ELF-1 (cell line): ENCODE results near the gene NDUFB6.
"Not testable (repeated sequence)": the region's sequence is repeated elsewhere in the genome, so short reads cannot be mapped to it uniquely, and the experiment has no call there.

Experiments used
- DNase-seq: peaks from one replicate; pipeline ENCODE4 v3.0.0-alpha.2; 2016; ENCODE audit warnings: low read depth, low spot score

The NDUFB6 gene

DNA sequence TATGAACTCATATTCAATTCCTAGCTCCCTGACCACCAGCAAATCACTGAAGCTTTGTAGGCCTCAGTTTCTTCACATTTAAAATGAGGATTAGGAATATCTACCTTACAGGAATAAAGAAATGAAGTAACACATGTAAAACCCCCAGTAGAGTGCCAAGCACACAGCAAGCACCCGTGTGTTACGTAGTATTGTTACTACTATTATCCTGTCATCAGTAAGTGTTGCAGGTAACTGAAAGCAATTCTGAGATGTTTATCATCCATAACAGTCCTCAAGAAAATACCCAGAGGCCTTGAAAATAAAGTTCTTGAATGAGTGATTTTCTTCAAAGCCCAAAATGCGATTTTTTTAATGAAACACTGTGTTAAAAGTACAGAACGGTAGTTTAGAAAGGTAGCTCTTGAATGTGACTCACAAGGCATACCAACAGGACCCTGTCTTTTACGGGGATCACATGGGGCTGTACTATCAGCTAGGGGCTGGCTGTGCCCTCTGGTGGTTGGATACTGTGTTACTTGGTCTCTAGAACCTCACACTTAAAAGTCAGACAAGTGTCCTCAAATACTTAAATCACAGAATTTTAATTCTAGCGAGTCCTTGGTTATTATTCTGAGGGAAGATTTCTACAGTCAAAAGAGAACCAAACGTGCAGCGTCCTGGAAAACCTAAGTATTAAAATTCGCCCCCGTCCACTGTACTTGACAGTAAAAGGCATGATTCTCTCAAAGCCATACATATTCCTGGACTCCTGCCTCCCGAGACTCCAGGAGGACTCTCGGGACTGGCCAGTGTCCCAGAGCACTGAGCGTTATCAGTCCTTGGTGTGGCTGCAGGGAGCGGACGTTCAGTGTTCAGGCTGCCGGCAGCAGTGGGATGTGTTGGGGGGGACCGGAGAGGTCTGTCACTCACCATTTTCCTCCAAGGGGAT, 725 bp downstream of the NDUFB6 start:
- peak; percentile 79 for DNase-seq

DNA sequence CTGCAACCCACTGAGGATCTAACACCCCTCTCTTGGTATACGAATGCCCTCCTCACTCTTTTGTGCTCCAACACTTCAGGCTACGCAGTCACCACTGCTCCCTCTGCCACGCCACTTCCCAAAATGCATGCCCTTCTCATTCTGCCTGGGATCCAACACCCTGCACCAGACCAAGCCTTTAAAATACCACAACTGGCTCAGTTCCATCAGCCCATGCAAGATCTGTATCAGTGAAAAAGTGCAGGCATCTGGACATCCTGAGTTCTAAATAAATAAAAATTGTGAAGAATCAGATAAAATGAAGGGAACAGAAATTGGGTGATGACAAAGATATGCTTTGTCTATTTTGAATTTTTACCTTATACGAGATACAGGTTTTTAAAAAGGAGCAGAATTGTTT, 2.7 kb downstream of the NDUFB6 start:
- DNase-seq, result no peak

DNA sequence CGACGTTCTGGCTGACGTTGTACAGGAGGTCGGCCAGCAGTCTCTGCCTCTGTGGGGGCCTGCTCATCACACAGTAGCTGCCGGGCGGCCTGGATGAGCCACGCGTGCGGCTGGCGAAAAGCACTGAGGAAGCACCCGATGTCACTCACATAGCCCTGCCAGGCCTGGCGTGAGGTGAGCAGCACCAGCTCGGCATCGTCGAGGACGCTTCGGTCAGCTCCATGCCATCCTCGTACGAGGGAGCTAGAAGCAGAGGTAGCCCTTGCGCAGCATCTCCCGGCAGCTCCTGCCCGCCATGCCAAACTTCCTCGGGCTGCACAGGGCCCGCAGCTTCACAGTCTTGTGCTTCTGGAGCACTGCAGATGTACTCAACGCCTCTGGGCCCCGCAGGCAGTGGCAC, 6.2 kb downstream of the NDUFB6 start:
- DNase-seq, result no peak

DNA sequence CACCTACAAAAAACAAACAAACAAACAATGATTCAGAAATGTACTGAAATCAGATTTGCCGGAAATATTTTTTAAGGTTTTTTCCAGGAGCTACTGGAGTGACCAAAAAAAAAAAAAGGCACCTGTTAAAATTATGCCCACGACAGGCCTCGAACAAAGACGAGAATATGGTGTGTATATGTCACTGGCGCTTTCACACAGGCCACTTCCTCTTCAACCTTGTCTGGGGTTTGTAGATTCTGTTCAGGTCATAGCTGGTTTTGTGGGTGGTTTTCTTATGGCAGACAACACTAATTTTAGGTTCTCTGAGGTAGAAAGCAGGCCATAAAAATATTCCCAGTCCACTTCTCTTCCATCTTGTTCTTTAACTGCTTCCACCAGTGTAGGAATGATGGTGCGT, 7.0 kb downstream of the NDUFB6 start:
- no peak for DNase-seq

DNA sequence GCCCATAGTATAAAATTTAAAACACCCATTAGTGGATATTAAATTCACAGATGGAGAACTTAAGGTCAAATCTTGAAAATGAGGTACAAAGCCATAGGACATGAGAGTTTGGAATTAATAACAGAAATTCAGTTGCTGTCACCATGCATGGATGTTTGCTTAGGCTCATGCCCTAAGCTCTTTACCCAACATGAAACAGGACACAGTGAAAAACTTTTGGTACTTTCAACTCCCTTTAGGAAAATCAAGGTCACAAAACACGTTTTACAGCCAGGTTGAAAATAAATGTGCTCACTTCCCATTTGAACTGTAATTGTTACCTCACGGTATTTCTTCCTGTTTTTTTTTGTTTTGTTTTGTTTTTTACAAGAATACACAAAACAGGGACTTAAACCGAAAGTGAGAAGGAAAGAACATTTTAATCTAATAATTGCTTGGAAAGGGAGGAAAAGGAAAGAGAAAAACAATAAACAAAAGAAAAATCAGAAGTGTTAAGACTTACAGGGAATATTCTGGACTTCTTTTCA, 14.5 kb downstream of the NDUFB6 start:
- no peak for DNase-seq

DNA sequence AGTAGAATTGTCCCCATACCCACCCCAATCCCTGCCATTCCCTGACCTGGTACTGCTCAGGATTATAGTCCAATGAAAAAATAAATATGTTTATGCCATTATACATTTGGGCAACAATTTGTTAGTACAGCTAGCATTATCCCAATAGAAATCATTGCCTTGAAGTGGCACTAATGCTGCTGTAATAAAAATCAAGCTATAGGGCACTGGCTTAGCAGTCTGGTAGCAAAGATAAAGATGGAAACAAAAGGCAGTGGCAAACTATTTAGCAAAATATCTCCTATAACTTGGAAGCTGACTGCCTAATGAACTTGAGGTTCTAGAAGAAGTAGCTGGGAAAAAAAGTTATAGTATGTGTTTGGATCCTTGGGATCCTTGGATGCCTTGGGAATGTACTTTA, 18.4 kb downstream of the NDUFB6 start:
- DNase-seq, result no peak

GRCh38 chr9:32554107-32554506, 18.9 kb downstream of the NDUFB6 start:
- no peak for DNase-seq

DNA sequence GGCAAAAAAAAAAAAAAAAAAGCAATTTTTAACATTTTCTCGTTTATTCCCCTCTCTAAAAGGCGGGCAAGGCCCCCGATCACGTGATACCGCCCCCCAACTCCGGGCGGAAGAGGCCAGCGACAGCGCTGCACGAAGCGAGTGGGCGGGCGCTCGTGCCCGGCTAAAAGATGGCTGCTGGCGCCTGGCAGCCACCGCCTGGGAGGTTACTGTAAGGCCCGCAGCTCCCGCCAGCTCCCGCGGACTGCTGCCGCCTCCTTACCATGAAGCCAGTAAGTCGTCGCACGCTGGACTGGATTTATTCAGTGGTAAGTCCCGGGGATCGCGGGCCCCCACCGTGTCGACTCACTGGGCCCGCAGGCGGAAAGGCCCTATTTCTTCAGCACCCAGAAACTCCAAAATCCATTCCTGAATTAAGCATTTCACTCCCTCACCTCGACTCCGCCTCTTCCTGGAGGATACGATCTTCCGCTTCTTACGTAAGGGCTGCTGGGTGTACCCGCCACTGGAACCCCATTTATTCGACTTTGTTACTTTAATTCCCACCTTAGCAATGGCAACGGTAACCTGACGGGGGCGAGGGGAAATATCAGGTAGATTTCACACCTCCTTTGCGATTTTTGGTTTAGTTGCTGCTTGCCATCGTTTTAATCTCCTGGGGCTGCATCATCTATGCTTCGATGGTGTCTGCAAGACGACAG, 20.6 kb downstream of the NDUFB6 start, which contains the start of the genes SMIM27 and TOPORS:
TSS of gene SMIM27 (plus strand) at position 156 of the 701 bp plus-strand sequence. CDS start at position 264, 108 bp downstream.
TSS of gene TOPORS (minus strand) at position 415 of the 701 bp plus-strand sequence. CDS start at position 265, 150 bp downstream.
- peak; percentile 96 for DNase-seq

GRCh38 chr9:32551276-32552051, 21.5 kb downstream of the NDUFB6 start:
- no peak for DNase-seq

- DNase-seq, result peak; percentile 99
These were observed 22.2 kb downstream of the NDUFB6 start for GRCh38 chr9:32550562-32551275.

DNA sequence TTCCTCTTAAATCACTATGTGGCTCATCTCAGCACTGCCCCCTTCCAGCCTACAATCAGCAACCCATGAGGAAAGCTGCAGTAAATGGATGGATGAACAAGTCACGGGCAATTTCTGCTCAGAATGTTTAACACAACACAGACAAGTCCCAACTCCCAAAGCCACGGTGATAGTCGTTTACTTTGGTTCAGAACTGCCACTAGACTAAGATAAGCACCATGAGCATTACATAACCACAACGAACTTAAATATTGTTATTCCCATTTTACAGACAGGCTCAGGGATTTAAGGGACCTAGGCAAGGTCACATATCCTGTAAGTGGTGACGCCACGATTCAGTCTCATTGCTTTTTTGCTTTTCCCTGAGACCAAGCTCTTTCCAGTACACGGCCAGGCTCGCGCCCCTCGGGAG, 22.8 kb downstream of the NDUFB6 start:
- DNase-seq, result no peak

DNA sequence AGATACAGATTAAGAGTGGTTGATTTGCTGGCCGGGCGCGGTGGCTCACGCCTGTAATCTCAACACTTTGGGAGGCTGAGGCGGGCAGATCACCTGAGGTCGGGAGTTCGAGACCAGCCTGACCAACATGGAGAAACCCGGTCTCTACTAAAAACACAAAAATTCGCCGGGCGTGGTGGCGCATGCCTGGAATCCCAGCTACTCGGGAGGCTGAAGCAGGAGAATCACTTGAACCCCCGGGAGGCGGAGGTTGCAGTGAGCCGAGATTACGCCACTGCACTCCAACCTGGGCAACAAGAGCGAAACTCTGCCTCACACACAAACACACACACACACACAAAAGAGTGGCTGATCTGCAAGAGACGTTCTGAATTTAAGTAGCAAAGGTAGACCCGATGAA, 24.7 kb downstream of the NDUFB6 start:
- not testable (repeated sequence) for DNase-seq

DNA sequence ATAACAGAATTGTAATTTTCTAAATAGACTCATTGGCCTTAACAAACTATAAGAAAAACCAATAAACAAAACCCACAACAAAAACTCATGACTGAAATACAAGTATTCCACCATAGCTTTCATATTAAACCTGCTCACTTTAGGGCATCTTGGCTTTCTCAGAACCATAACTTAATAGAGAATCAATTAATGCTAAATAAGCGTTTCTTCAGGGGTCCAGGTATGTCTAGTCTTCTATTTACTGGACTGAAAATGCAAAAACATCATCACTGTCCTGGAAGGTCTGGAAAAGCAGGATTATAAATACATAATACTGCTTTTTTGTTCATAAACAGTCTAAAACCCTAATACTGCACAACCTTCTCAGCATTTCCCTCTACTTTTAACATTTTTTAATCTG, 27.1 kb downstream of the NDUFB6 start:
- DNase-seq, result no peak

DNA sequence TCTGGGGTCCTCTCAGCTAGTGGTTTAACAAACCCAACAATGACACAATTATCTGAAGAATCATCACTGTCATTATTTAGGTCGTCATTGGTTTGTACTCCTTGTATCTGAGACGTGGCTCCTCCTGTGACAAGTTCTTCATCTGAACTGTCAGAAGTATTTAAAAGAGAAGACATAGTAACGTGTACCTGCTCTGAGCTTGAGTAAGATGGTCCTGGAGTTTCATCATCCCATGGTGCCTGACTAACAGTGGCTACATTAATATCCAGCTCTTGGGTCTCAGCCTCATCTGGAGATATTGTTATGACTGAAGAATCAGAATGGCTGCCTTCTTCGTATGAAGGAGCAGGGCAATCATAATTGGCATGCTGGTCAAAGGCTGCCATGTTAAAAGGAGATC, 29.9 kb downstream of the NDUFB6 start:
- no peak for DNase-seq

DNA sequence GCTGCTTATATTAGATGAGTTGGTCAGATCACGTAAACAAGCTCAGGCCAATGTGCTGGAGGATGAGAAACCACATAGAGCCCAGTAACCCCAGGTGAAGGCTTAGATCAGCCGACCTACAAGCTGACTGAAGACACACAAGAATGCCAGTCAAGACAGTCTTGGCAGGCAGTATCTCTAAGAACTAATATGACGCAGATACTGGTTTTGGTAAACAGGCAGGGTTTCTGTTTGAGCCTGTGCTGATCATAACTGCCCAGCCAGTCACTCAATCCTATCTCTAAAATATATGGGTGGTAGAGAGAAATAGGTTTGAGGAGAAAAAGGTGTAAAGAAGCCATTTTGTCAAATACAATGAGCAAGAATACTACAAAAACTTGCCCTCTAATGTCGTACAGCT, 39.1 kb downstream of the NDUFB6 start:
- DNase-seq, result no peak

DNA sequence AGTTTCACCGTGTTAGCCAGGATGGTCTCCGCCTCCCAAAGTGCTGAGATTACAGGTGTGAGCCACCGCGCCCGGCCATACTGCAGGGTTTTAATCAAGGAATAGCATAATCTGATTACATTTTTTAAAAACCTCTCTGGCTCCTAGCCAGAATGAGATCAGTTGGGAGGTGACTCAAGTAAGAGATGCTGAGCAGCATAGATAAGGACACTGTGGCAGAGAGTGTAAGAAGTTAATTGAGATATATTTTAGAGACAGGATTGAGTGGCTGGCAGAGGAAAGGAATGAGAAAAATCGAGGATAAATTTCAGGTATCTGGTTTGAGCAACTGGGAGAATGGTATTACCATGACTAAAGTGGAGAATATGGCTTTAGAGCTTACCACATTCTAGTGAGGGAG, 39.6 kb downstream of the NDUFB6 start:
- no peak for DNase-seq

DNA sequence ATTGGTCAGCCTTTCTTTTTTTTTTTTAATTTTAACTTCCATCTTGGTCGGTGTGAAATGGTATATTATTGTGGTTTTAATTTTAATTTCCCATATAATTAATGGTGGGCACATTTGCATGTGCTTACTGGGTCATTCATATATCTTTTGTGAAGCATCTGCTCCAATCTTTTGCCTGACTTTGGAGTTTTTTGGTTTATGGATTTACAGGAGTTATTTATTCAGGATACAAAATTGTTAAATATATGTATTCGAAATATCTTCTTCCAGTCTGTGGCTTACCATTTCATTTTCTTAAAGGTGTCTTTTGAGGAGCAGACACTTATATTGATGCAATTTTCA, 46.3 kb downstream of the NDUFB6 start:
- DNase-seq, result no peak

GRCh38 chr9:32526041-32526706, 46.8 kb downstream of the NDUFB6 start, which contains the start of gene RIGI:
Gene RIGI, minus strand, starts transcription at chr9:32526196. Its CDS starts 30 bp downstream, at chr9:32526166.
- peak; percentile 84 for DNase-seq

GRCh38 chr9:32525709-32526030, 47.3 kb downstream of the NDUFB6 start:
- DNase-seq, result no peak

- peak; percentile 27 for DNase-seq
These were observed 47.9 kb downstream of the NDUFB6 start for GRCh38 chr9:32524892-32525708.
